Measurements from ENCODE around the gene WDR62. TPM values are rescaled to one million over a fixed set of nuclear protein-coding genes. Genes with fewer than 3 reads are reported as not detected.

The WDR62 gene
- total and polyA plus RNA-seq, 8 donors = 0.12 to 0.49 (median 0.37) TPM

DNA sequence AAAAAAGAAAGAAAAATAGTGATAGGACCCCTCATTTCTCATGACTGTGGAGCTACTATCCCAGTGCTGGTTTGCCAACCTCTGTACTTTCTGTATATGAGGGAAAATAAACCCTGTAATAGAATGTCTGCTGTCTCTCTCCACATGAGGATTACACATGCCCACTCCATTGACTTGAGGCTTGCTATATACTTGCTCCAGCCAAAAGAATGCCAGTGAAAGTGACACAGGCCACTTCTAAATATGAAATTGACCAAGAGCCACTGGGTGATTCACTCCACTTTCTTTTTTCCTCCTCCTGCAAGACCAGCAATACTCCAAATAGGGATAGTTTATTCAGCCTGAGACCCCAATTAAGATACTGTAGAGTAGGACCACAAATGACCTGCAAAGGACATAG lies 6.9 kb upstream of the WDR62 start:
- intact Hi-C loops (cut with DNase I) = no loop called here
- FAIRE-seq = no peak
- Histone ChIP-seq H3K27me3 (no peaks in the 10 kb centered on the region), H3K27ac (no peak overlapping the region), H3K4me1 (no peaks in the 10 kb centered on the region), H3K36me3 (no peaks in the 10 kb centered on the region), H3K9me3 (no peaks in the 10 kb centered on the region), H3K4me3 (no peak overlapping the region)
- no peak for DNase-seq
- no peak for ATAC-seq
- TF ChIP-seq, protein P1, sequence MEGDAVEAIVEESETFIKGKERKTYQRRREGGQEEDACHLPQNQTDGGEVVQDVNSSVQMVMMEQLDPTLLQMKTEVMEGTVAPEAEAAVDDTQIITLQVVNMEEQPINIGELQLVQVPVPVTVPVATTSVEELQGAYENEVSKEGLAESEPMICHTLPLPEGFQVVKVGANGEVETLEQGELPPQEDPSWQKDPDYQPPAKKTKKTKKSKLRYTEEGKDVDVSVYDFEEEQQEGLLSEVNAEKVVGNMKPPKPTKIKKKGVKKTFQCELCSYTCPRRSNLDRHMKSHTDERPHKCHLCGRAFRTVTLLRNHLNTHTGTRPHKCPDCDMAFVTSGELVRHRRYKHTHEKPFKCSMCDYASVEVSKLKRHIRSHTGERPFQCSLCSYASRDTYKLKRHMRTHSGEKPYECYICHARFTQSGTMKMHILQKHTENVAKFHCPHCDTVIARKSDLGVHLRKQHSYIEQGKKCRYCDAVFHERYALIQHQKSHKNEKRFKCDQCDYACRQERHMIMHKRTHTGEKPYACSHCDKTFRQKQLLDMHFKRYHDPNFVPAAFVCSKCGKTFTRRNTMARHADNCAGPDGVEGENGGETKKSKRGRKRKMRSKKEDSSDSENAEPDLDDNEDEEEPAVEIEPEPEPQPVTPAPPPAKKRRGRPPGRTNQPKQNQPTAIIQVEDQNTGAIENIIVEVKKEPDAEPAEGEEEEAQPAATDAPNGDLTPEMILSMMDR (IDR thresholded peaks at IDR 0.05) = no peak

DNA sequence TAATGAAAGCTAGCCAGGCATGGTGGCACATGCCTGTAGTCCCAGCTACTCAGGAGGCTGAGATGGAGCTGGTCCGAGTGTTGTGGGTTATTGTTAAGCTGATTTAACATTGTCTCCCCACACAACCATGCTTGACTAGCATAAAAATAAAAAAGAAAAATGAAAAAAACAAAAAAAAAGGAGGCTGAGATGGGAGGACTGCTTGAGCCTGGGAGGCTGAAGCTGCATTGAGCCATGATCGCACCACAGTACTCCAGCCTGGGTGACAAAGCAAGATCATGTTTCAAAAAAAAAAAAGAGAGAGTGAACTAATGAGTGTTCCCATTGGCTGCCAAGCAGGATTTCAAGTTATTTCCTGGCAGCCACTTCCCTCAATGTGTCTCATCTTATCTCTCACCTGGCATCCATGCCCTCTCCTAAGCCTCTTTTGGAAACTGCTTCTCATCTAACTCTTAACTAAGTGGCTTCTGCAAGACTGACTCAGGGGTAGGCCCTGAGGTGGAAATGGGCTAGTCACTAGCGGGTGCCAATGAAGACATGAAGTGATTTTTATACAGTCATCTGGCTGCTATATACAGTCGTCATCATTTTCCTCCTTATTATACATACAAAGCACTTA lies 5.5 kb upstream of the WDR62 start:
- DNase-seq (no peak), FAIRE-seq (no peak), ATAC-seq (no peak)
- Histone ChIP-seq H3K27ac (no peak overlapping the region), H3K27me3 (no peaks in the 10 kb centered on the region), H3K4me1 (no peaks in the 10 kb centered on the region), H3K4me3 (no peak overlapping the region), H3K9me3 (no peaks in the 10 kb centered on the region), H3K36me3 (no peaks in the 10 kb centered on the region)
- TF ChIP-seq, protein P1 (IDR thresholded peaks at IDR 0.05) = no peak
- 89 to 91% methylated on average over 4 of the region's 4 CpGs for WGBS, 2 donors
- intact Hi-C loops (cut with DNase I) = no loop called here

DNA sequence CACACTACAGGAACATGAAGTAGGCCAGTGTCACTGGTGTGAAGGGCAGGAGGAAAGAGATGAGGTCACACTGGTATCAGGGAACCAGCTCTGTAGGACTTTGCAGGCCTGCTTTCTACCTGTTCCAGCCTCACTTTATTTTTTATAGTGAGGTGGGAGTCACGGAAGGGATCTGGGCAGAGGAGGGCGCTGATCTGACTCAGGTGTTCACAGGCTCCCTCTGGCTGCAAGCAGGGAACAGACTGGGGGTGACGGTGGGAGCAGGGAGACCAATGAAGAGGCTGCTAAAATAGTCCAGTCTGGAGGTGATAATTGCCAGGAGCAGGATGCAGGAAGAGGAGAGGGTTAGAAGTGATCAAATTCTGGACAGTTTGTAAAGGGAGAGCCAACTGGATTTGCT lies 3.5 kb upstream of the WDR62 start:
- no peak for ATAC-seq
- TF ChIP-seq, protein P1 (IDR thresholded peaks at IDR 0.05) = no peak
- intact Hi-C loops (cut with DNase I) = no loop called here
- H3K27me3 ChIP-seq = no peaks in the 10 kb centered on the region
- H3K4me1 ChIP-seq = peaks cover 0 to 5% (median 4%) of the 10 kb centered on the region in 3 donors
- WGBS, 2 donors = 62 to 63% methylated on average over 3 of the region's 3 CpGs
- H3K9me3 ChIP-seq = no peaks in the 10 kb centered on the region
- no peak for DNase-seq
- H3K36me3 ChIP-seq = no peaks in the 10 kb centered on the region
- no peak overlapping the region for H3K4me3 ChIP-seq
- FAIRE-seq = no peak
- H3K27ac ChIP-seq = no peak overlapping the region

DNA sequence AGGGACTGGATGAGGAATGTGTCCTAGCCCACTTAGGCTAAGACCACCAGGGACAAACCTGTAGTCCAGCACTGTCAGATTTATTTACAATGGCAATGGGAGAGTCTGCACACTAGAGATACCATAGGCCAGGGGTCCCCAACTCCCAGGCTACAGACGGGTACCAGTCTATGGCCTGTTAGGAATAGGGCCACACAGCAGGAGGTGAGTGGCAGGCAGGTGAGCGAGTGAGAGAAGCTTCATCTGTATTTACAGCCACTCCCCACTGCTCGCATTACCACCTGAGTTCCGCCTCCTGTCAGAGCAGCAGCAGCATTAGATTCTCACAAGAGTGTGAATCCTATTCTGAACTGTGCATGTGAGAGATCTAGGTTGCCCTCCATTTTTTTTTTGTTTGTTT lies 3.1 kb upstream of the WDR62 start:
- WGBS, 2 donors = 92 to 97% methylated on average over 4 of the region's 4 CpGs
- TF ChIP-seq, protein P1 (IDR thresholded peaks at IDR 0.05) = no peak
- no peak for FAIRE-seq
- peaks cover 0 to 5% (median 4%) of the 10 kb centered on the region in 3 donors for H3K4me1 ChIP-seq
- no peaks in the 10 kb centered on the region for H3K27me3 ChIP-seq
- H3K27ac ChIP-seq = no peak overlapping the region
- DNase-seq = no peak
- H3K4me3 ChIP-seq = no peak overlapping the region
- H3K36me3 ChIP-seq = no peaks in the 10 kb centered on the region
- intact Hi-C loops (cut with DNase I) = no loop called here
- no peaks in the 10 kb centered on the region for H3K9me3 ChIP-seq
- no peak for ATAC-seq

DNA sequence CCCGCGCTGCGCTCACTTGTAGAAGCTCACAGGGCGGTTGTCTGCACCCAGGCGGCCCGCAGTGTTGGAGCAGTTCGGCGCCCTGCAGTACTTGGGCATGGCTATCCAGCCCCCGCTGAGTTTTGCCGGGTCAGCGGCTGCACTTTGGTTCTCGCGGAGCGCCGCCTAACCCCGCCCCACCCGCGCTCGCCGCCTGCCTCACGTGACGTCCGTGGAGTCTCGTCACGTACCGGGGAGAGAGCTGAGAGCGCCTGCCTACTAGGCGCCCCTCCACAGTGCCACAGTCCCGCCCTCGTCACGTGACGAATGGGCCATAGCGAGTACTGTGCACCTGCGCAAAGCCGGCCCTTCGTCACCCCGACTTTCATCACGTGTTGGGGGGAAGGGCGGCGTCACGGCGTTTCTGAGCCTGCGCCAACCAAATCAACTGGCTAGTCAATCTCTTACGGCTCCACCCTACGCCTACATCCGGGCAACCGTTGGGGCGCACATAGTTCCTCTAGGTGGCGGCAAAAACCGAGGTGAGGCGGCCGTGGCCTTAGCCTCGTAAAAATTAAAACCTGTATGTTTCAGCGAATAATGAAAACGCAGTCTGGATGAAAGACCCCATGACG lies 471 bp upstream of the WDR62 start, which contains the start of gene THAP8:
THAP8 (minus strand) TSS at position 167 of the 614 bp plus-strand sequence; CDS start at position 99, 68 bp downstream.
- Histone ChIP-seq H3K9me3 (no peaks in the 10 kb centered on the region), H3K27ac (peak within 1 kb of the TSS; percentile 80 to 96 (median 92)), H3K4me1 (peaks cover 0 to 5% (median 4%) of the 10 kb centered on the region in 3 donors), H3K27me3 (no peaks in the 10 kb centered on the region), H3K4me3 (peak within 1 kb of the TSS; percentile 38 to 67 (median 56)), H3K36me3 (no peaks in the 10 kb centered on the region)
- peak; percentile 97 to 100 (median 100) for DNase-seq
- TF ChIP-seq, protein P1 (IDR thresholded peaks at IDR 0.05) = peak in 2 of 4 donors; percentile 34 to 43
- 0 to 1% methylated on average over 40 to 56 of the region's 56 CpGs for WGBS, 2 donors
- intact Hi-C loops (cut with DNase I) = no loop called here
- peak; percentile 84 for FAIRE-seq
- ATAC-seq = peak; percentile 89 to 95 (median 92)

Data from pancreas (tissue), 10 donors.